ENCODE measurements around the gene LDLRAD4. TPM values are rescaled to one million over a fixed set of nuclear protein-coding genes. Genes with fewer than 3 reads are reported as not detected.
A peak's percentile ranks its signal among the peaks of the same experiment; 100 is the strongest.

The LDLRAD4 gene
- total RNA-seq, 4 donors from 2014 or later, result 2.7 to 22.5 (median 10.8) TPM

- DNase-seq (ENCODE audit: low spot score in 2 of 2), result peak in 1 of 2 donors; percentile 75
- H3K4me3 ChIP-seq (ENCODE audit: low read depth, poor library complexity, severe bottlenecking), result no peak overlapping the region
- 92 to 93% methylated on average over 7 to 12 of the region's 12 CpGs for WGBS, 2 donors
- TF ChIP-seq POLR2A (IDR thresholded peaks at IDR 0.05), result no peak
- no peak for TF ChIP-seq CTCF (IDR thresholded peaks at IDR 0.05)
- intact Hi-C loops (cut with DNase I; ENCODE audit: low total_unique reads), result no loop called here
These were observed 236.0 kb downstream of the LDLRAD4 start for GRCh38 chr18:13454363-13455150.

DNA sequence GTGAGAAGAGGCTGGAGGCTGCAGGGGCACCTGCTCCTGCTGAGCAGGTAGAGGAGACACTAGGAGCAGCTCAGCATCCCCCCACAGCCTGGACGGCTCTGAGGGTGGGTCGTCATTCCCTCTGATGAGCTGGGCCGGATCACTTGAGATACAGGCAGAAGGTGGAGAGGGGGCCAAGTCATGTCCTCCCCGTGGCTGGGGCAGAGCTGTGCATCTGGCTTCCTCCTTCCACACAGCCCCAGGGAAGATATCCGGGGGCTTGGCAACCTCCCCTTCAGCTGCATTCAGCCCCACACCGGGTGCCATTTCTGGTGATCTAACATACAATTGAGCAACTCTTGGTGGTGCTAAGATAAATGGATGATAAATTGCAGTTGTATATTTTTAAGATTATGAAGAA is 236.9 kb downstream of the LDLRAD4 start:
- DNase-seq (ENCODE audit: low spot score in 2 of 2), result peak in 1 of 2 donors; percentile 81
- no peak overlapping the region for H3K4me3 ChIP-seq (ENCODE audit: low read depth, poor library complexity, severe bottlenecking)
- intact Hi-C loops (cut with DNase I; ENCODE audit: low total_unique reads), result no loop called here
- WGBS, 2 donors, result 49 to 57% methylated on average over 6 of the region's 6 CpGs
- no peak for TF ChIP-seq CTCF (IDR thresholded peaks at IDR 0.05)
- no peak for TF ChIP-seq POLR2A (IDR thresholded peaks at IDR 0.05)

- DNase-seq (ENCODE audit: low spot score in 2 of 2), result peak in 1 of 2 donors; percentile 74
- WGBS, 2 donors, result 75 to 78% methylated on average over 19 of the region's 19 CpGs
- intact Hi-C loops (cut with DNase I; ENCODE audit: low total_unique reads), result no loop called here
- no peak overlapping the region for H3K4me3 ChIP-seq (ENCODE audit: low read depth, poor library complexity, severe bottlenecking)
- TF ChIP-seq CTCF (IDR thresholded peaks at IDR 0.05) (no peak), POLR2A (IDR thresholded peaks at IDR 0.05) (no peak)
These were observed 237.5 kb downstream of the LDLRAD4 start for GRCh38 chr18:13455960-13456481.

DNA sequence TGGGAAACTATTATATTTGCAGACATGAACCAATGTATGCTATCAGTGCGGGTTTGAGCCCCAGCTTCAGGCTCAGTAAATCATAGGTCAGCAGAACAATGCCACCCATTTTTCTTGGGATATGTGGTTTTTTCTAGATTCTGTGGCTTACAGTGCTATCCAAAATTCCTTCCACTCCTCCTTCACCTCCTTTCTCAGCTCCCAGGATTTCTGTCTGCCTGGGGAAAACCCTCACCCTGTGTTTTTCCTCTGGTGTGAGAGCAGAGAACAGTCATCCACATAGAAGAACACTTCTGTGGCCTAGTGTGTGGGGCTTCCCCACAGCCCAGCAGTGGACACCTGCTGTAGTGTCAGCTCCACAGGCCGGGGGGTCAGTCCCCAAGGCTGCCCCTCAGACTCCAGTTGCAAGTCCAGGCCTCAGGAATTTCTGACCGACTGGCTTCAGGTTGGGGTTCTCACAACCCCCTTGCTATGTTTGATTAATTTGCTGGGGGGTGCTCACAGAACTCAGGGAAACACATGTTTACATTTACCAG is 238.2 kb downstream of the LDLRAD4 start:
- TF ChIP-seq POLR2A (IDR thresholded peaks at IDR 0.05) (no peak), CTCF (IDR thresholded peaks at IDR 0.05) (no peak)
- H3K4me3 ChIP-seq (ENCODE audit: low read depth, poor library complexity, severe bottlenecking), result no peak overlapping the region
- intact Hi-C loops (cut with DNase I; ENCODE audit: low total_unique reads), result no loop called here
- WGBS, 2 donors, result 86 to 91% methylated on average over 3 of the region's 3 CpGs
- DNase-seq (ENCODE audit: low spot score in 2 of 2), result peak in 1 of 2 donors; percentile 76

- no peak overlapping the region for H3K4me3 ChIP-seq (ENCODE audit: low read depth, poor library complexity, severe bottlenecking)
- peak in 1 of 2 donors; percentile 71 for DNase-seq (ENCODE audit: low spot score in 2 of 2)
- TF ChIP-seq POLR2A (IDR thresholded peaks at IDR 0.05), result no peak
- no peak for TF ChIP-seq CTCF (IDR thresholded peaks at IDR 0.05)
- WGBS, 2 donors, result 90 to 91% methylated on average over 10 of the region's 10 CpGs
- intact Hi-C loops (cut with DNase I; ENCODE audit: low total_unique reads), result no loop called here
These were observed 238.8 kb downstream of the LDLRAD4 start for GRCh38 chr18:13457327-13457726.

Measured in lower leg skin (tissue), 4 donors.